ENCODE measurements around the gene DLX5.

DLX5 gene

DNA sequence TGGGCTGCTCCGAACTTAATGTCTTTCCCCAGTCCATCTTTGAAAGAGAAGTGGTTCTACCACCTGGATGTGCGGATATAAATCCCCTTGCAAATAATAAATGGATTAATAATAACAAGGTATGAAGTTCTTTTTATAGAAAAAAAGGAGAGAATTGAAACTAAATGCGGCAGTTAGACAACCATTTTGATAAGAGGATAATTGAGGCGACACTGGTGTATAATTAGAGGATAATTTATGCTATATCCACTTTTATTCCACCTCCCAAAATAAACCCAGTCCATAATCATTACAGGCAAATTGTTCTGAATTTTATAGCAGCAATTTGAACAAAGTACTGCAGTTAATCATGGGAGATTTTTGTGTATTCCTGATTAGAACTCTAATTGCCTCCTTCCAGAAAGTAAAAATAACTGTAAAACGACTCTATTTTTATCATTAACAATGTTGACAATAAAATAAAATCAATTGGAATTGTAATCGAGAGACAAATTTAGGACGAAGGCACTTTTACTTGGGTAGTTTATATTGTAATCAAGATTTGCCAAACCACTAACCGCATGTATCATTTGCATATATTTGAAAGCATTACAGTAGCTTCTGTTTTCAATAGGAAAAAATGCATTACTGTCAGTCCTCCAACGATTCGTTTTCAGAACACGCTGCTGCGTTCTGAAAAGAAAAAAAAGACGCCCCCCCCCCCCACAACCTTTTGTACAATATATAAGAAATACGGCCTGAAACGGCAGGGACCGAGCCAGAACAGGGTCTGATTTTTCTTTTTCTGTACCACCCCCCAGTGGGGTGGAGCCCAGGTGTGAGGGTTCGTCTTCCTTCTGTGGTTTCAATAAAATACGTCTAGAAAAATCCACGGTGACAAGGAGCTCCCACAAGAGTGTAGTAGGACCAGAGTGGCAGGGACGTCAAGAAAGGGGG lies 20.1 kb downstream of the DLX5 start:
- no peak for DNase-seq

DNA sequence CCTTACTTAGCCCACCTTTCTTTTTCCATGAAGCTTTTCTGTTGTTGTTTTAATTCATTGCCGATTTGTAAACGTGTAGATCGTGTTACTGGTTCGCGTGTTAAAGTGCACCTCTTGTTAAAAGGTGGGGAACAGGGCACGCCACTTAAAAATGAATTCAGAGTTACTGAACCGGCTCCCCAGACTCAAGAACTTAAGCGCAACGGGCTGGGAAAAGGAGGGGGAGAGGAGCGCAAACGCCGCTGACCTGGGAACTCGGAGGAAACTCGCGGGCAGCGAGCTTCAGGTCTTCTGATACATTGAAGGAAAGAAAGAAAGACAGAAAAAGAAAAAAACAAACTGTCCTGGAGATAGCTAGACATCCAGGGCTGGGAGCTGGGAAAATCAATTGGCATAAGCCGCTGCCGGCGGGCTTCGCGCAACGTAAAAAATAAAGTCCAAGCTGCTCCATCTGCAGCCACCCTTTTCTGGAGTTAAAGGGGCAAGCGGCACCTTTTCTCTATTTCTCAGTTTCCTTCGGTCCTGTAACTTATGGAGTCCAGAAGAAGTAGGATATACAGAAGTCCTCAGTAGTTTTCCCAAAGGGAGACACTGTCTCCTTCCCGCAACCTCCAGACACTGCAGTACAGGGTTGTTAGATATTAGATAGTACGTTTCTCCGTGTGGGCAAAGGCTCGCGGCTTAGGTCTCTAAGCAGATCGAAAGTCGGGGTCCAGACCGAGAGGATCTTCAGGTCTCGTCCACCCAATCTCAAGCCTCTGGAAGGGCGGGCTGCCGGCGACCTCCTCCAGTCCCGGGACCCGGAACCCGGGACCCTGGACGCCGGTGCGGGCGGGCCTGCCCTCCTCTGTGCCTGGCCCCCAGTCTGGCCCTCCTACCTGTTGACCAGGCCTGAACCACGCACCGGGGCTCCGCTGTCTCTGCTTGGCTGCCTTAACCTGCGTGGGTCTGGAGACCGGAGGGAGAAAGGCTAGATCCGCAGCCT lies 21.1 kb downstream of the DLX5 start:
- no peak for DNase-seq

DNA sequence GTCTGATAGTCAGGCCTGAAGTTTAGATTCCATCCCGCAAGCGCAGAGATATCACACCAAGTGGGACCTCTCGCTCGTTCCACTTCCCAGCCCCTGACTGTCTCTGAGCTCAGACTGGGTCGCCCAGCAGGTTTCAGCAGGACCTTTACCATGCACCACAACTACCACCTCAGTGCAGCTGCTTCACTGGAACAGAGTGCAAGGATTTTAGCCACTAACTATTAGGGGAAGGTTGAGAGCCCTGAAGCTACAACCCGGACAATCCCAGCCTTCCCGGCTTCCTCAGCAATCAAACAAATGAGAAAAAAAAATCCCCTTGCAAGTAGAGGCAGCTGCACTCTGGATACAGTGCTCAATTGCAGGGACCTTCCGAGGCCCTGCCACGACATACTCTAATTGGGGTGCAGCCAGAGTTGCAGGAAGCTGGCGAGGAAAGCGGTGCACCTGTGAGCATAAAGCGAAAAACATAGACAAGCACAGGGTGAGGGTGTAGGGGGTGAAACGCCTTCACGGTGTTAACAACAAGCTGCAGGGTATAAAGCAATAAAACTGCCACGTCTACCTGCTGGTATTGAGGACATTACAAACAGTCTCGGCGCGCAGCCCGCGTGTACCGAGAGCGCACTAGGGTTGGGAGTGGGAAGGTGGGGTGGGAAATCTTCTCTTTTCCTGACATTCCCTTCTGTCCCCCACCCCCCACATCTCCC lies 21.9 kb downstream of the DLX5 start:
- no peak for DNase-seq

DNA sequence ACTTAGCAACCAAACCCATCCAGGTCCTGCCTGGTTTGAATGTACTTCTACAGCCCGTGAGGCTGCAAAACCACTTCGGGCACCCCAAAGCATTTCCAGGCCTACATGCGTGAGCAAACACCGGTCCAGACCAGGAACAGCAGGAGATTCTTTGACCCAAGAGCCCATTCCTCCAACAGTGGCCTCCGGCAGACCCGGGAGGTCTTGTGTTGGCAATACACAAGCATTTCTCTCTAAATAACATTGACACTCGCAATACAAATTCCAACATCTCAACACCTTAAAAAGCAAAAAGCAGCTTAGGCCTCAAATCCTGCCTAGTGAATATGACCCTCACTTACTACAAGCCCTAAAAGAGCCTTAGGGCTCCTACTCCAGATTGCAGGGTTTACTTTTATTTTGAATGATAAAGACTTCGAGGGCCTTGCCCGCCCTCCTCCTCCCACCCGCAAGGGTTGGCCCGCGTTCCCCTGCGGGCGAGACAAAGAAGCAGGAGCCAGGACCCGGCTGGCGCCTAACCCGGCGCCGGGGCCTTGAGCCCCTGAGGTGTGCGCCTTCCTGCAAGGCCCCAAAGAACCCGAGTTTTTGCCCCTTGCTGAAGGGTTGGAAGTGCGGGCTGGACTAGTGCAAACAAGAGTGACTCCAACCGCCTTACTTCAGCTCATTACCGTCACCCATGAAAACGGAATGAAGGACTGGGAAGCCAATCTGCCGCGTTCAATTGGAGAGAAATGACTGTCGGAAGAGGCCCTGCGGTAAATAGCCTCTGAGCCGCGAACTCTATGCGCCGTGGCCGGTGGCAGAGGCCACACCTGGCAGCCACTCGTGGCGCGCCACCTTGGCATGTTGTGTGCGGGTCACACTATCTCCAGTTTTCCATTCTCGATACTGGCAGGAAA lies 22.7 kb downstream of the DLX5 start:
- DNase-seq: no peak

DNA sequence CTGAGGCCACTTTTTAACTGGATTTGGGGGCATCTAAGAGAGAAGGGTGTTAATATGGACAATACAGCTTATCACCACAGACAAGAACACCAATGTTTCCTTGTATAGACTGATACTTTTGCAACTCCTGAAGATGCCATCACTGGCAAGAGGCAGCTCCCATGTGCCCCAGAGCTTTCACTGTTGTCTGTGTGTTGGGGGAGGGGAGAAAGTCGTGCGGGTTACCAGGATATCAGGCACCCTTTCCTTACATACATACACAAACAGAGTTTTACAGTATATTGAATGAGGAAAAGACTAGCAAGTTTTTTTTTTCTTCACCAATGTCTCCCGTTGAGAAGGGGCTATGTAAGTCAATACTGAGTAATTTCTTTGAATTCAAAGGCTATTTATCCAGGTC lies 23.4 kb downstream of the DLX5 start:
- no peak for DNase-seq

DNA sequence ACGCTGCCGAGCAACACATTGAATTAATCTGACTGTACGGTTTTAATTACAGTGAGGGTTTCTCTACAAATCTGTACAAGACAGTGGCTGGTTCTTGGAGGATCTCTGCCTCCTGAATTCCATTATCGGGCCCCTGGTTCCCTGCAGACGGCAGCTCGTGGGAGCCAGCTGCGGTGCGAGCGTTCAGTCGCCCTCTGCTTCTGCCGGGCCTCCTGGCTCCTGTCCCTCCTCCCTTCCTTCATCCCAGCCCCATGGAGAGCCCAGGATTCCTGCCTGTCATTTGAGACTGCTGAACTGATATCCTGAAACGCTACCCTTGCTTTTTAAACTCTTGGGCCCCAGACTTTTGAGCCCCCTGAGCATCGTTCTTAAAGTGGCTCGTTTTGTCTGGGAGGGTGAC lies 25.9 kb downstream of the DLX5 start:
- no peak for DNase-seq

DNA sequence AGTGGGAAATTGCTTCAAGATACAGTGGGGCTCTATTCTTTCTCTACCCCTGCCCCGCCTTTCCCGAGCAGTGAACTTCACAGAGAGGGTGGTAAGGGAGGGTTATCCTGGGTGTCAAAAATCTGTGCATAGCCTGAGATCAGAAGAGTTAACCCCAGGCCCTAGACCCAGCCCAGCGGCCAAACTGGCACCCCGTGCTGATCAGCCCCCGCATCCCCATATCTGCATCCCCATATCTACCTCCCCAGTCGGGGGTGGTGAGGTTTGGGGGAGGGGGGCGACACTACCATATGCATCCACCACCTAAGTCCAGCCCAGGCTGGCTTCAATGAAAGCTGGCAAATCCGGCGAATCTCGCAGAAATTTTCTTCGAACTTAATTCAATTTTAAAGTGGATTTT lies 26.3 kb downstream of the DLX5 start:
- DNase-seq: no peak

DNA sequence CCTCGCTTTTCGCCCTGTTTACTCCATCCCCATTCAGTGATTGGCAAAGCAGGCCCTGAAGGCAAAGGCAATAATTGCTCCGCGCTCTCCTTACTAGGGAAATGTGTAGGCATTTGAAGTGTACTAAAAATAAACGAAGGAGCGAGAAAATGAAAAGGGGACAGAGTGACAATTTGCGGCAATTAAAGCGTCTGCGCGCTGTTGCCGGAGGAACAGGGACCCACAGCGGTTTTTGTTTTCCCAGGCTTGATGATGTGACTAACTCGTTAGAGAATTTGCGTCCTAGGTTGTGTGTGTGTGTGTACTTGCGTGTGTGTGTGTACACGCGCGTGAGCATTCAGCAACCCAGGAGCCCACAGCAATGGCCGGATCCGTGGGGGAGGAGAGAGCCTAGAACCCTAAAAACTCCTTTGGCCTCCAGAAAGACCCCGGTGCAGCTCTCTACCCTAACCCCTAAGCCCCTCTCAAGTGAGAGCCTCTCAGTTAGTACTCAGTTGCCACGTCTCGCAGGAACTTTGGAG lies 27.1 kb downstream of the DLX5 start:
- no peak for DNase-seq

DNA sequence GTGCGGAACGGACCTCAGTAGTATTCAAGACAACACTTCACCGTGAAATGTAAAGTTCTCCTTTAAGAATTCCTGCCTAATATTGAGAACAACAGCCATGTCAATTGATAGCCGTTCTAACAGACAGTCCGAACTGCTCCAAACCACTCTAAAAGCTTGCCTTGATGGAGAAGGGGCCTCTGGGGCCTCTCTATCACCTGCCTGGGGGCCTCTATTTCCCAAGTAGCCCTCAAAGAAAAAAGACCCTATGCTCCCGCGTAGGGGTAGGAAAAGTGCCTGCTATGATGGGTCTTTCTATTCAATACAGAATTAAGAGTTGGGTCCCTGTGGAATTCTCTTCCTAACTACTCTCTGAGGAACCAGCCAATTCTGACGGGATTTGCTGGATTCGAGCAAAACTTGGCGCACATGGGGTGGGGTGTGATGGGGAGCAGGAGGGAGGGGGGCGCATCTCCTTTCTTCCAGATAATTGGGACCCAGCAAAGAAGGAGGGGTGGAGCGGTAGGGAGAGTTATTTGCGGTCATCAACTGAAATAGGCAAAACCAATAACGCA lies 27.6 kb downstream of the DLX5 start:
- DNase-seq: no peak

DNA sequence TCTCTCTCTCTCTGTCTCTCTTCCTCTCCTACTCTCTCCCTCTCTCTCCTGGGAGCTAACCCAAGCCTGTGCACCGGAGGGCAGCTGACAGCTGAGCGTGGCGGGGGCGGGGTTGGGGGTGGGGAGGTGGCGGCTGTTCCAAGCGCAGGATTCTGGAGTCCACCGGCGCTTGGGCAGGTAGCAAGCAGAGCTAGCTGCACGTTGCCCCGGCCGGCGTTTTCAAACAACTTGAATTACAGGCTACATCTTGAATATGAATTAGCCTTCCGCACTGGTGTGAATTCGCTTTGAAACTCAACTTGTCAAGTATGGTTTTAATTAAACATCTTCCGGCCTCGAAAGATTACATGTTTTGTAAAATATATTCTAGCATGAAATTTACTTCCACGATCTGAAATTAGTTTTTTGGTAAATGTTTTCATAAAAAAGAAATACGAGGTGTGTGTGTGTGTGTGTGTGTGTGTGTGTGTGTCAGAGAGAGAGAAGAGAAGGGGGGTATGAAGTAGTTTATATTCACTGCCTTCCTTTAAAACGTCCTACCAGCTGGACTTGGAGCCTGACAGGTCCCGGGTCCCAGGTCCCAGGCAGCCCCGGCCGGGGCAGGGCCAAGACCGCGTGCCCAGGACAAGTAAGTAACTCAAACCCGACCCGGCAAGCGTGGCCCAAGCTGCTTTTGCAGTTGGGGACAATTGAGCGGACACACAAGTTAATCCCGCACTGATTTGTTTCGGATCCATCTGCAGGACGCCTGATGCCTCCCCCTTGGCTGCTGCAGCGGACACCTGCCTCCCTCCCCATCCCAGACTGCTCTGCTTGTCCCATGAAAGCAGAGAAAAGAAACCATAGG lies 28.3 kb downstream of the DLX5 start:
- DNase-seq: no peak

DNA sequence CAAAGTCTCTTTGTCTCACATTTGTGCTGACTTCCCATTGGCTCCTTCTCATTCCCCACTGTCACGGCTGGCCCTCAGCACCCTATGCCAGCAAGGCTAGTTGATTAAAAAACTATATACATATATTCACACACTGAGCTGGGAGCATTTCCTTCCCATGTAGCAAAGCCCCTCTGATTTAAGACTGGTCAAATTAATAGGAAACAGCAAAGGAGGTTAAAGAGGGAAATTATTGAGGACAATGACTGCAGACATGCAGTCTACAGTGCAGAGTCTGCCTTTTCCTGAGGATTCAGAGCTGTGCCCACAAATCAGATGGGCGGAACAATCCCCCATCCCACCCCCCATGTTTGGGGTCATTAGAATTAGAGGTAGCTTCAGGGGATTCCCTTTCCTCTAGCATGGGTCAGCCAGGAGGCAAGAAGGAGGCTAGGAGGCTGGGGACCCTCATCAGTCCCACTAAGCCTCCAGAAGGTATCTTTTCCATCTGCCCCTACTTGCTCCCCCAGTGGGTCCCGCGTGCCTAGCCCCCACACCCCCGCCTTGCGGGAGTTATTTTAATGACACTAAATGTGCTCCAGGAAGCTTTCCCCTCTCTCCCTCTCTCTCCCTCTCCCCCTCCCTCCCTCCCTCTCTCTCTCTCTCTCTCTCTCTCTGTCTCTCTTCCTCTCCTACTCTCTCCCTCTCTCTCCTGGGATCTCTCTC lies 29.1 kb downstream of the DLX5 start:
- no peak for DNase-seq

DNA sequence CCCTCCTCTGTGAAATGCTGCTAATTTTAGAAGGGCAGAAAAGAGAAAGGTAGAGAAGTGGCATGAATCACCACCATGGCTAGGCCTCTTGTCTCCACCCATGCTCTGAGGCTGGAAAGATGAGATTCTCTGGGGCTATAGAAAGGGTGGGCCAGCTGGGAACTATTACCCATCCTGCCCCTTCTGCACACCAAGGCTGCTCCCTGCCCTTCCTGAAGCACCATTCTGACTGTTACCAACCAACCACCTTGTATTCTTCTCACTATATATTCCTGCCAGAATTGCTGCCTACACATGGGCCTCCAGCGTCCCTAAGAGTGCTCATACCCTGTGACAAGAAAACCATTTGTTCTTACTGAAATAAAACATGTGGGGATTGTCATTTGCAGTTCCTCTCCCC lies 30.7 kb downstream of the DLX5 start:
- no peak for DNase-seq

DNA sequence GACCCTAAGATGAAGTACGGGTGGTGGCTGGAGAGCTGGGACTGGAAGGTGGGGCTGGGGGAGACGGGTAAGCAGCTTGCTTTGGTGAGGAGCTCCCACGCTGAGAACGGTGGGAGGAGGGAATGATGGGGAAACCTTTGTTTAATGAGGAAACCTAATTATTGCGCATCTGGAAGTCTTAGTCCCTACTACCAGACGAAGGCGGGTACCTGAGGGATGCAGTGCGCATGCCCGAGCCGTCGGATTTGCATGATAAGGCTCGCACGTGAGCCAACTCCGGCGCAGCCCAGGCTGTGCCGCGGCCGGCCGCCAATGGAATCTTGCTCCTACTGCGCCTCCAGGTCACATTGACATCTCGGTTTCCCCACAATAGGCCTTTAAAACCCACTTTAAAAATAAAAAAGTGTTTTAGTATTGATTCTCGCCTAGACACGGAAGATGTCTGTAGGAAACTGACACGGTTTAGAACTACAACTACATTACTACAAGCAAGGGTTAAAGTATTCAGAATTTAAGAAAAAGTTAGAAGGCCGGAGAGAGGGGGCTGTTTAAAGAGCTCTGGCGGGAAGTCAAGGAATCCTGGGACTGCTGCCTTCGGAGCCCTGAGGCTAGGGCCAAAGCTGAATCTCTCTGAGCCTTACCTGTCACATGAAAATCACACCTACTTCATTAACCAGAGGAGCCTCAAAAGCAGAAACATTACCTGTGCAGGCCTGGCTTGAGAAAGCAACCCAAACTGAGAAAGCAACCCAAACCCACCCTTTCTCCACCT lies 31.4 kb downstream of the DLX5 start:
- DNase-seq: no peak

DNA sequence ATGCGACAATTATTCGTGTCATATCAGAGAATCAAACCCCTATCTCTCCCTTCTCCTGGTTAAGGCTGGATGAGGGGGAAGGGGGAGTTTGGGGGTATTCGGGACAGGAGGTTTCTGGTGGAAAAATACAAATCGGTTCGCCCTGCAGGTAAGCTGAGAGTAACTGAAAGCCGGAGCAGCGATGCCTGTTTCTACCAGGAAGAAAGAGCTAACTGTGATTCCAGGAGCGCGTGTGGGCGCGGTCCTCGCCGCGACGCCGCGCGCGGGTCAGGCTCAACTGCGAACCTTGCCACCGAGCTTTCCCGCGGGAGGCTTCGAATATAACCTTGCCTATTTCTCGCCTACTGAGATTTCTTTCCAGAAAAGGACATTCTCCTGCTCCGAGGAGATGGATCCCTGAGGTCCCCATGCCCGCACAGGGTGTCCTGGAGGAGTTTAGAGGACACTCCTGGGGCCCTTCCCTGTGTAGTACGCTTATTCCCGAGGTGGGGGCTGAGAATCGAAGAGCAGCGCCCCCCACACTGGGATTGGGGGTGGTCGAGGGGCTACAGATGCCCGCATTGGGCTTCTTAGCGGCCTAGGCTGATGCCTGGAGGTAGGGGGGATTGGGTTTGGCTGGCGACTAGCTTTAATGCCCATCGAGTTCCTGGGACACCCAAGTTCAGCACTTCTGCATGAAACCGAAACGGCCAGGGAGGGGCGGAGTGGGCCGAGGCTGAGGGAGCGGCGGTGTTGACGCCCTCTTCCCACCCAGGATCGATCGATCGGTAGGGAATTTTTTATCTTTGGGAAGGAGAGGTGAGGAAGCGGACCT lies 32.2 kb downstream of the DLX5 start:
- DNase-seq: no peak

DNA sequence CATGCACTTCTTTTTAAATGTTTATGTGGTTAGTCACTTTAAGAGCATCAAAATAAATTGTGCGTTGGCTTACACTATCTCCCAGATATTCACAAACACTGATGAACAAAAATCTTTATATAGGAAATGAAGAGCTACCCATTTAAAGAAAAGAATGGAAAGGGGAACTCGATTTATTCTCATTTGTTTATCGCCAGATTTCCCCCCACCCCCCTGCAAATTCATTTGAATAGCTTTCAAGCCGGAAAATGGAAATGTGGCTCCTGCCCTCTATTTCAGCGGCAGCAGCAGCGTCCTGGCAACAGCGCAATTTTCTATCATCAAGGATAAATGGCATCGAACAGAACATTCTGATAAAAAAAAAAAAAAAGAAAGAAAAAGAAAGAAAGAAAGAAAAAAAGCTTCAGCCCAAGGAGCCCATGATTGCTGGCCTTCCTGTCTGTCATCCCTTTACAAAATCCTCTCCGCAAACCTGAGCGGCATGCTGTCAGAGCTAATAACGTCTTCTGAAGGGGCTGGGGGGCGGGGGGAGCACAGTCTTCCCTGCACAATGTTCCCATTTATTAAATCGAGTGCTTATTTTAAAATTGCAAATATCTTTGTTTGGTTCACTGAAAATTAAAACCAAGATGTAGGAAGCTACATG lies 33.0 kb downstream of the DLX5 start:
- no peak for DNase-seq

DNA sequence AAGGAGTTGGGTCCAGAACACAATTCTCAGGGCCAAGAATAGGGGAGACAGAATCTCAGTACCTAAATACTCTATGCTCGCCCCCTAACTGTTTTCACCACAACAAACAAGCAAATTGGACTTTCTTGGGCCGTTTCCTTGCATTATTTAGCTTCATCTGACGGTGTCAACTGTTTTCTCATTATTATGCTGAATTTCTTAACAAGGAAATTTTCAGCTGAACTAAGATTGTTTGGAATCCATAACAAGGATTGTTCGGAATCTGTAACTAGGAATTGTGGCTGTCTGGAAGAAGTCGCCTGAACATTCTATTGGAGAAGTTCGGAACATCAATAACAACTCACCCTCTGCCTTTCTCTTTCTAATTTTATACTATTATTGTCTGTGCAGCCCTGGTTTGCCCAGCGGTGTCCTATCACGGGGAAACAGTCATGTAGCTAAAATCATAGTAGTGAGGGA lies 34.7 kb downstream of the DLX5 start:
- no peak for DNase-seq

DNA sequence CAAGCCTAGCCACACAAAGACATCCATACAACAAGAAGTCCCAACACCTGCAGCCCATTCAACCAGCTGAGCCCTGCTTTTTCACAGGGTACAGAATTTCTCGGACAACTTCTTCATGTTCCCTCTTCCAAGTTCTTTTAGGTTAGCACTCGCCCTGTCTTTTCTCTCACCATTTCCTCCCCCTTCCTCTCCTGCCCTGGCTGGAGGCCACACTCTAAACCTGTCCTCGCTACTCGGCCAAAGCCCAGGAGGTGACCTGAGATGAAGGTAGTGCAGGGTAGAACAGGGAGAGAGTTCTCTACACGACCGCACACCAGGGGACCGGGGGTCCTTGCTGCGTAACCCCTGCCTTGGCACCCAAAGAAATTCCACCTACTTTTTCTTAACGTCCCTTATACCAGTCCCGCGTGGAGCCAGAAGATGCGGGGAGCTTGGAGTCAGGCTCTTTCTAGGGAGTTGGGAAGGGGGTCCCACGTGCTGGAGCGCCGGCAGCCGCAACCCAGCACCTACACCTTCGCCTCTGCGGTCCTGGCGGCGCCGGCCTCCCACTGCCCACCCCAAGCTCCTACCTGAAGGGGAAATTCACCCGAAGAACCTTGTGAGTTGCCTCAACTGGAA lies 35.3 kb downstream of the DLX5 start:
- no peak for DNase-seq
